Measurements from ENCODE around the gene ABITRAM. TPM values are rescaled to one million over a fixed set of nuclear protein-coding genes. Genes with fewer than 3 reads are reported as not detected.
A peak's percentile ranks its signal among the peaks of the same experiment; 100 is the strongest.

Gene ABITRAM
- total RNA-seq, 1 experiment from 2014 or later: 10.9 TPM

GRCh38 chr9:108933718-108934322 lies 380 bp upstream of the ABITRAM start, which contains the start of gene ELP1:
Gene ELP1, minus strand, starts transcription at chr9:108934124. Its CDS starts 2,978 bp downstream, at chr9:108931146.
- no peak within 1 kb of the TSS for H4K91ac ChIP-seq (ENCODE audit: insufficient read length, low read depth, low read length)
- no peak within 1 kb of the TSS for H2BK5ac ChIP-seq (ENCODE audit: insufficient read length, low read length)
- H3K9me3 ChIP-seq (ENCODE audit: control insufficient read depth, low read depth, low read length): no peaks in the 10 kb centered on the region
- H3K23me2 ChIP-seq (ENCODE audit: insufficient read length, low read depth, low read length, poor library complexity, severe bottlenecking): peaks cover 10% of the 10 kb centered on the region
- no peak within 1 kb of the TSS for H4K8ac ChIP-seq (replicated peaks; ENCODE audit: insufficient read length, low read depth, low read length)
- peak within 1 kb of the TSS; percentile 98 to 99 (median 98) for H3K27ac Mint-ChIP-seq
- H3K4me1 ChIP-seq (ENCODE audit: insufficient read depth, low read length): peaks cover 6% of the 10 kb centered on the region
- no peak within 1 kb of the TSS for H3K23ac ChIP-seq (ENCODE audit: insufficient read length, low read depth, low read length)
- H4K5ac ChIP-seq (ENCODE audit: insufficient read length, low read depth, low read length): no peak within 1 kb of the TSS
- H3K14ac ChIP-seq (ENCODE audit: insufficient read depth, low read length): peak within 1 kb of the TSS; percentile 59; the same call in 1 of the 2 replicates
- H2BK120ac ChIP-seq (ENCODE audit: low read depth, low read length, poor library complexity, severe bottlenecking): no peak within 1 kb of the TSS
- H4K20me1 ChIP-seq (ENCODE audit: control insufficient read depth, insufficient read depth, insufficient read length): no peaks in the 10 kb centered on the region
- no peak within 1 kb of the TSS for H3K27ac ChIP-seq (ENCODE audit: insufficient read length, low read depth, low read length)
- H3K27me3 ChIP-seq (ENCODE audit: insufficient read depth, low read length): no peaks in the 10 kb centered on the region
- H3K4me2 ChIP-seq (ENCODE audit: insufficient read depth, insufficient read length, low read length): peak within 1 kb of the TSS; percentile 83
- H2BK20ac ChIP-seq (ENCODE audit: low read depth, low read length, poor library complexity, severe bottlenecking): no peak within 1 kb of the TSS
- H2AFZ ChIP-seq (ENCODE audit: low read length): no peak within 1 kb of the TSS
- peaks cover 2 to 15% (median 7%) of the 10 kb centered on the region in 3 experiments; a peak in 5 of 7 replicates for H3K36me3 Mint-ChIP-seq (ENCODE audit: insufficient read depth in 1 of 3, low read depth in 3 of 3)
- H2BK12ac ChIP-seq (ENCODE audit: insufficient read length, low read depth, low read length): no peak within 1 kb of the TSS
- WGBS (ENCODE audit: extremely low coverage, insufficient read length, low lambda C conversion rate): no CpG with 5 or more reads among the region's 48 CpGs
- H3K4me3 Mint-ChIP-seq: peak within 1 kb of the TSS; percentile 95 to 99
- no peak within 1 kb of the TSS for H3K4ac ChIP-seq (ENCODE audit: low read depth, low read length)
- H3K9me3 Mint-ChIP-seq: no peaks in the 10 kb centered on the region
- H3K79me2 ChIP-seq (ENCODE audit: insufficient read depth, low read length): peaks cover 11% of the 10 kb centered on the region
- no peaks in the 10 kb centered on the region for H3K27me3 Mint-ChIP-seq (ENCODE audit: low read depth)
- no peak within 1 kb of the TSS for H2AK5ac ChIP-seq (ENCODE audit: insufficient read length, low read length)
- H3K79me1 ChIP-seq (ENCODE audit: insufficient read depth, low read depth, low read length, poor library complexity, severe bottlenecking): no peaks in the 10 kb centered on the region
- H3T11ph ChIP-seq (ENCODE audit: low read length): no peak within 1 kb of the TSS
- H3K18ac ChIP-seq (ENCODE audit: insufficient read length, low read depth, low read length): peak within 1 kb of the TSS; percentile 44
- H3K56ac ChIP-seq (ENCODE audit: insufficient read length, low read depth, low read length): no peak within 1 kb of the TSS
- H3K9ac ChIP-seq (ENCODE audit: extremely low read depth, insufficient read length, low read length): peak within 1 kb of the TSS; percentile 84
- TF ChIP-seq CTCF (conservative IDR thresholded peaks at IDR 0.05): no peak; the same call in 2 of the 3 replicates
- DNase-seq: peak; percentile 95
- H2BK15ac ChIP-seq (ENCODE audit: low read depth, low read length): no peak within 1 kb of the TSS
- H3K4me1 Mint-ChIP-seq: peaks cover 12 to 15% of the 10 kb centered on the region in 2 experiments
